A549 treated with CORT108297 at 1 μM for 4 hours (cell line): ENCODE results near the gene USP14. TPM values are rescaled to one million over a fixed set of nuclear protein-coding genes. Genes with fewer than 3 reads are reported as not detected.

Source experiments
- total RNA-seq: library from RNA; stranded (reverse); fragments of 200-300 nt; extraction: Qiagen RNA extraction; gene quantifications from 5 replicates; pipeline ENCODE4 v1.2.3, GENCODE V29; 2022

Gene USP14
- total RNA-seq: 61.7 to 73.3 TPM (median 65.6 TPM) in 5 replicates

DNA sequence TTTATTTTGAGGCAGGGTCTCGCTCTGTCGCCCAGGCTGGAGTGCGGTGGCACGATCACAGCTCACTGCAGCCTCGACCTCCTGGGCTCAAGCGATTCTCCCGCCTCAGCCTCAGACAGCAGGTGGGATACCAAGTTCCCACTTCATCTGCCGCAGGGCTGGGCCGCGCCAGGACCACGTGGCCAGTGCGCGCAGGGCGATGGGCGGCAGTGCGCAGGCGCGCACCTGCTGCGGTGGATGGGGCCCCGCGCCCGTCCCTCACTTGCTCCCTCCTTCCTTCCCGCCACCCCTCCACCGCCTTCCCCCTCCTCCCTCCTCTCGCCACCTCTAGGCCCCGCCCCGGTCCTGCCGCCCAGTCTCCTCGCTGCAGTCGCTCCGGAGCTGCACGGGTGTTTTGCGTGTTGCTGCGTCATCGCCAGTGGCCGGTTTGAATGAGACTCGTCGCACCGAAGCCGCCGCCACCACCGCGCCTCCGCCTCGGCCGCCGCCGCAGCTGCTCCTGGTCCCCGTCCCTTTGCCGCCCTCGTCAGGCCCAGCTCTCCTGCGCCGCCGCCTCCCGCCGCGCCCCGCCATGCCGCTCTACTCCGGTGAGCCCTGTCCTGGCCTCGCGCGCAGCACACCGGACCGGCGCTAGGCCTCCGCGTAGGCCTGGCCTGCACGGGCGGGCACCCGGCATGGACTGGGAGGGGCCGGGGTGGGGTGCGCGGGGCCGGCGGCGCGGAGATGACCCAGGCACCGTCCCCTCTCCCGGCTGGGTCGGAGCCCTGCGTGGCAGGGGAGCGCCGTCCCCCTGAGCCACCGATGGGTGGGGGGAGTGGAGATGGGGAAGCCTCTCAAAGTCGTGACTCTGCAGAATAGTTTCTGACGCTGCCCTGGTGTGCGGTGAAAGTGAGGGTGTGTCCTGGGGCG, at the start of gene USP14:
Gene USP14, plus strand, starts transcription at position 430 of the 909 bp plus-strand sequence. Its CDS starts 142 bp downstream, at position 572.

Other genes with a start within 250 kb of the USP14 start
- 0.07 TPM in 1 of 5 replicates, not detected in the others for gene TUBB8B, start 108.9 kb upstream of the USP14 start, total RNA-seq
- 17.3 to 22.8 TPM (median 20.2 TPM) in 5 replicates for gene THOC1, start 109.5 kb downstream of the USP14 start, total RNA-seq